ENCODE results near the gene DLX1.
"Not testable (repeated sequence)": the region's sequence is repeated elsewhere in the genome, so short reads cannot be mapped to it uniquely, and the experiment has no call there.

DLX1 gene

DNA sequence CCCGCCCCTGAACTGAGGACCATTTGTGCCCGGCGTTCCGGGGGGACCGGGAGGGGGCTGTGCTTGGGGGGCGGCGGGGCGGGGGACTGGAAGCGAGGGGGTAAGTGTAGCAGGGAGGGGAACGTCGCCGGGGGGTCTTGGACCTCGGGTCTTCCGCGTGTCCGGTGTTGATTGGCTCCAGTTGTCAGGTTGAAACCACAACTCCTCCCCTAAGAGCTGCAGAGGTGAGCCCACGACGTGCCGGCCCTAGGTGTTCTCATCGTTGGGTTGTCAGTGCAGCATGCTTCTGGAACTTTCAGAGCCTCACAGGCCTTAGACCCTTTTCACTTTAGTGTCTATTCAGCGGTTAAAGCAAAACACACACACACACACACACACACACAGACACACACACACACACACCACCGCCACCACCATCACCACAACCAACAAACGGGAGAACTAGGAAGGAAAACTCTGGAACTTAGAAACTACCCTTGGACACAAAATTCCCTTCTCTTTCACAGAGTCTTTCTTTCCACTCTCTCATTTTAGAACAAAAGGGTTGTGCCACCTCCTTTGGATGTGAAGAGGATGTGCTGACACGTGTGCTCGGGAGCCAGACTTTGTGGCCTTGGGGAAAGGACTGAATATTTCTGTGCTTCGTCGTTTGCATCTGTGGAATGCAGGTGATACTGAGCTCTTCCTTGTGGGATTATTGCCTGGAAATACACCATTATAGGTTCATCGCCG, 24.1 kb downstream of the DLX1 start:
- TF ChIP-seq POU2F2 (IDR thresholded peaks at IDR 0.05; ENCODE audit: low read depth, low read length) = no peak
- TF ChIP-seq PAX5 (IDR thresholded peaks at IDR 0.05; ENCODE audit: insufficient read depth, low read length, severe bottlenecking) = no peak
- no peak for TF ChIP-seq TAF1 (IDR thresholded peaks at IDR 0.05; ENCODE audit: low read depth, low read length)
- no peak for FAIRE-seq
- peak; percentile 8 for DNase-seq (ENCODE audit: insufficient read length, low spot score)

DNA sequence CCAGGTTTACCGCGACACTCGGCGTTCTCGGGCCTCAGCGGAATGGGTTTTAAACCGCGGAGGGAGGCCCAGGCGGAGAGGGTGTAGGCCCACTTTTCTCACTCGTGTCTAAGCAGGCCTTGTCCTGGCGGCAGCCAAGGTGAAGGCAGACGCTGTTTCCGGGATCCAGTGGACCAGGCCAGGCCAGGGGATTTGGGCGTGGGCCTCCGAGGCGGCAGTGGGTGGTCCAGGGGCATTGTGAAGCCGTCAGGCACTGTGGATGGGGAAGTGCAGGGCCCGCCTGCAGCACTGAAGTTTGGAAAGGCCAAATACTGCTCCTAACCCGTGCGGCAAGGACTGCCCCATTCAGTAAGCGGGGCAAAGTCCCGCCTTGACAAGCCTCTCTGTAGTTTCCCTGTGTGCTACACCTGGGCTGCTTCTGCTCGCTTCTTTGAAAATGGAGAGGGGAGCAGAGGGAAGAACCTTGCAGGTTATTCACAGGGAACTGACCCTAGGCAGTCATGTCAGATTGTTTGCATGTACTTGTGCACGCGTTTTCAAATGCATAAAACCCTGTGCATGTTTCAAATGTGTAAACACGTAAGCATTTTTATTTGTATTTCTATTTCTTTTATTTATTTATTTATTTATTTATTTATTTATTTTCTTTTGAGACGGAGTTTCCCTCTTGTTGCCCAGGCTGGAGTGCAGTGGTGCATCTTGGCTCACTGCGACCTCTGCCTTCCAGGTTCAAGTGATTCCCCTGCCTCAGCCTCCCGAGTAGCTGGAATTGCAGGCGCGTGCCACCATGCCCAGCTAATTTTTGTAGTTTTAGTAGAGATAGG, 24.9 kb downstream of the DLX1 start:
- TF ChIP-seq POLR2AphosphoS5 (IDR thresholded peaks at IDR 0.05; ENCODE audit: low read depth, low read length) = no peak
- no peak for TF ChIP-seq POU2F2 (IDR thresholded peaks at IDR 0.05; ENCODE audit: low read depth, low read length)
- TF ChIP-seq SPI1 (IDR thresholded peaks at IDR 0.05; ENCODE audit: low read depth, low read length) = no peak
- no peak for TF ChIP-seq TAF1 (IDR thresholded peaks at IDR 0.05; ENCODE audit: low read depth, low read length)
- TF ChIP-seq POLR2A (IDR thresholded peaks at IDR 0.05; ENCODE audit: low read depth, low read length) = no peak
- no peak for TF ChIP-seq PAX5 (IDR thresholded peaks at IDR 0.05; ENCODE audit: insufficient read depth, low read length, severe bottlenecking)
- DNase-seq (ENCODE audit: insufficient read length, low spot score) = peak; percentile 11
- FAIRE-seq = no peak

DNA sequence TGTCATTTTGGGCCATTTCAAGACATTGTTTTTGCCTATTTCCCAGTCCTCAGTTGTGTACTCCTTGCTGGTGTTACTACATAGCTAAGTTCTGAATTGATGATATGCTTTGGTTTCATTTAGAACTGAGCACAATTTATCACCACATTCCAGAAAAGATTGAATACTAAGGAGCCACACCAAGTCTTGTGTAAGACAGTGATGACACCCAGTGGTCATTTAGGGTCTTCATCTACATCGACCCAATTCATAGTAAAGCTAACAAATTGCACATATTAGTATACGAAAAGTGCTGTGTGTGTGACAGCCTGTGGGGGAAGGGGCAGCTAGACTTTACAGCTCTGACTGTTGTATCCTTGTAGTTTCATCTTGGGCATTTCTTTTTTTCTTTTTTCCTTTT, 28.3 kb downstream of the DLX1 start:
- TF ChIP-seq POLR2AphosphoS5 (IDR thresholded peaks at IDR 0.05; ENCODE audit: low read depth, low read length) (no peak), TAF1 (IDR thresholded peaks at IDR 0.05; ENCODE audit: low read depth, low read length) (no peak), POLR2A (IDR thresholded peaks at IDR 0.05; ENCODE audit: low read depth, low read length) (no peak), POU2F2 (IDR thresholded peaks at IDR 0.05; ENCODE audit: low read depth, low read length) (no peak), PAX5 (IDR thresholded peaks at IDR 0.05; ENCODE audit: insufficient read depth, low read length, severe bottlenecking) (no peak)
- DNase-seq (ENCODE audit: insufficient read length, low spot score) (no peak), FAIRE-seq (peak; percentile 48)

DNA sequence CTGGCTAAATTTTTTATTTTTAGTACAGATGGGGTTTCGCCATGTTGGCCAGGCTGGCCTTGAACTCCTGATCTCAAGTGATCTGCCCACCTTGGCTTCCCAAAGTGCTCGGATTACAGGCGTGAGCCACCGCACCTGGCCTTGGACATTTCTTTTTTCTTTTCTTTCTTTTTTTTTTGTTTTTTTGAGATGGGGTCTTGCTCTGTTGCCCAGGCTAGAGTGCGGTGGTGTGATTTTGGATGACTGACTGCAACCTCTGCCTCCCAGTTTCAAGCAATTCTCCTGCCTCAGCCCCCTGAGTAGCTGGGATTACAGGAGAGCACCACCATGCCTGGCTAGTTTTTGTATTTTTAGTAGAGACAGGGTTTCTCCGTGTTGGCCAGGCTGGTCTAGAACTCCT, 28.9 kb downstream of the DLX1 start:
- not testable (repeated sequence) for FAIRE-seq; DNase-seq (ENCODE audit: insufficient read length, low spot score)

DNA sequence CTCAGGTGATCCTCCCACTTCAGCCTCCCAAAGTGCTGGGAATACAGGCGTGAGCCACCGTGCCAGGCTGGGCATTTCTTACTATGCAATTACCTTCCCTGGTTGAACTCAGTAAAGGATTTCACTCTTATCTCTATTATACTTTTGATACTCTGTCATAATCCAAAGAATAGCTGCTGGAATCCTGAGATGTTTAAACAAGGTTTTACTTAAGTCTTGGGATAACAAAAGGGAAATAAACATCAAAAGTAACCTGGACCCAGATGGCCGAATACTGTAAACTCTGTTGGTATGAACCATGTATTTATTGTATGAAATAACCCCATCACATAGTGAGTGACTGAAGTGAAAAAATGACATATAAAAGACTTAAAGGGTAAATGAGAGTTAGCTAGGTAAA, 29.3 kb downstream of the DLX1 start:
- DNase-seq (ENCODE audit: insufficient read length, low spot score) (no peak), FAIRE-seq (no peak)
- TF ChIP-seq POLR2AphosphoS5 (IDR thresholded peaks at IDR 0.05; ENCODE audit: low read depth, low read length) (no peak), TAF1 (IDR thresholded peaks at IDR 0.05; ENCODE audit: low read depth, low read length) (no peak), PAX5 (IDR thresholded peaks at IDR 0.05; ENCODE audit: insufficient read depth, low read length, severe bottlenecking) (no peak), POU2F2 (IDR thresholded peaks at IDR 0.05; ENCODE audit: low read depth, low read length) (no peak), POLR2A (IDR thresholded peaks at IDR 0.05; ENCODE audit: low read depth, low read length) (no peak), SPI1 (IDR thresholded peaks at IDR 0.05; ENCODE audit: low read depth, low read length) (no peak)

DNA sequence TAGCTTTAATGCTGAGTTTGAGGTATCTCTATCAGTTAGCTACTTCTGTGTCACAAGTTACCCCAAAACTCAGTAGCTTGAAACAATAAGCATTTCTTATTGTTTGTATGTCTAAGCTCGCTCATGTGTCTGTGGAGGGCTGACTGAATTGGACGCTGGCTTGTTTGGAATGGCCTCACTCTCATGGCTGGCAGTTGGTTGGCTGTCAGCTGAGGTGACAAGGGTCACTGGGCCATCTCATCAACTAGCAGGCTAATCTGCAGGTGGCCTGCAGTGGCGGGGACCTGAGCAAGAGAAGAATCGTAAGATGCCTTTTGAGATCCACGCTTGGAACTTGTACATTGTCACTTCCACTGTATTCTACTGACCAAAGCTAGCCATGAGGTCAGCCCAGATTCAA, 30.8 kb downstream of the DLX1 start:
- no peak for TF ChIP-seq POLR2A (IDR thresholded peaks at IDR 0.05; ENCODE audit: low read depth, low read length)
- DNase-seq (ENCODE audit: insufficient read length, low spot score) (no peak), FAIRE-seq (no peak)

DNA sequence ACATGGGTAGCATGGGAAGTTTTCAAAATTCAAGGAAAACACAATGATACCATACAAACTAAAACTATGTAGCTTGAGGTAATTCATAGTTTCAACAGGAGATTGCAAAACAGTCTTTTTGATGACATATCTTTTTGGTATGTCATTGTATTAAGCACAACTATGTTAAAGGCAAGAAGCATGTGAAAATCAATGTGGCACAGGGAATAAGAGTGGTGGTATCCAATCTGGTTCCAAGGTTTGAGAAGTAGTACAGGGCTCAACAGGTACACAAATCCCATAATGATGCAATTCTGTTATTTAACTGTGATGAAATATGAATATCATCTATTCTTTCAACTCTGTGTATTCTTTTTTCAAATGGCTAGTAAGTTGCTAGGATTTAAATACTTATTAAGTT, 33.8 kb downstream of the DLX1 start:
- no peak for FAIRE-seq
- TF ChIP-seq TAF1 (IDR thresholded peaks at IDR 0.05; ENCODE audit: low read depth, low read length) (no peak), POLR2A (IDR thresholded peaks at IDR 0.05; ENCODE audit: low read depth, low read length) (no peak), PAX5 (IDR thresholded peaks at IDR 0.05; ENCODE audit: insufficient read depth, low read length, severe bottlenecking) (no peak), POU2F2 (IDR thresholded peaks at IDR 0.05; ENCODE audit: low read depth, low read length) (no peak)
- DNase-seq (ENCODE audit: insufficient read length, low spot score) = no peak

DNA sequence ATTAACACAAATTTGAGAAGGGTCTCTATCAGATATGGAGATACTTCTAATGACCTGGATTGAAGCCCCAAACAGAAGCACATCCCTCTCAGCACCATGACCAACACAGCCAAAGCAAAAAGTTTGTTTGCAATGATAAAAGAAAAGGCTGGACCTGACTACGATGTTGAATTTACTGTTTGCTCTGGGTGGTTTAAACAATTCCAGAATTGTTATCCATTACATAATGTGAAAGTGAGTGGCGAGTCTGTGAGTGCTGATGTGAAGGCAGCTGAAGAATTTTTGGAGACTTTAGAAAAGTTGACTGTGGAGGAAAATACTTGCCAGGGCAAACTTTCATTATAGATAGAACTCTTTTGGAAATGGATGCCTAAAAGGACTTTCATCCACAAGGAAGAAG, 34.8 kb downstream of the DLX1 start:
- TF ChIP-seq TAF1 (IDR thresholded peaks at IDR 0.05; ENCODE audit: low read depth, low read length) (no peak), POLR2AphosphoS5 (IDR thresholded peaks at IDR 0.05; ENCODE audit: low read depth, low read length) (no peak)
- no peak for DNase-seq (ENCODE audit: insufficient read length, low spot score)
- FAIRE-seq = no peak

DNA sequence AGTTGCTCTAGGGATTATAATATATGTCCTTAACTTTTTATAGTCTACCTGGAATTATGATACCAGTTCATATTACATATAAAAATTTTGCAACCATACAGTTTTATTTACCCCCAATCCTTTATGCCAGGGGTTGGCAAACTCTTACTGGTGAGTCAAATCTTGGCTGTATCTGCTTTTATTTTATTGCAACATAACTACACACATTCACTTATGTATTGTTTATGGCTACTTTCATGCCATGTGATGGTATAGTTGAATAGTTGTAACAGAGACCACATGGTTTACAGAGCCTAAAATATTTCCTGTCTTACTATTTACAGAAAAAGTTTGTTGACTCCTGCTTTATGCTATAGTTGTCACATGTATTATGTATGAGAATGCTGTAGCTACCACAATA, 43.2 kb downstream of the DLX1 start:
- DNase-seq (ENCODE audit: insufficient read length, low spot score) = no peak
- TF ChIP-seq TAF1 (IDR thresholded peaks at IDR 0.05; ENCODE audit: low read depth, low read length) = no peak
- no peak for TF ChIP-seq POU2F2 (IDR thresholded peaks at IDR 0.05; ENCODE audit: low read depth, low read length)
- no peak for TF ChIP-seq POLR2A (IDR thresholded peaks at IDR 0.05; ENCODE audit: low read depth, low read length)
- no peak for TF ChIP-seq SPI1 (IDR thresholded peaks at IDR 0.05; ENCODE audit: low read depth, low read length)
- TF ChIP-seq PAX5 (IDR thresholded peaks at IDR 0.05; ENCODE audit: insufficient read depth, low read length, severe bottlenecking) = no peak
- TF ChIP-seq POLR2AphosphoS5 (IDR thresholded peaks at IDR 0.05; ENCODE audit: low read depth, low read length) = no peak
- FAIRE-seq = peak; percentile 9

DNA sequence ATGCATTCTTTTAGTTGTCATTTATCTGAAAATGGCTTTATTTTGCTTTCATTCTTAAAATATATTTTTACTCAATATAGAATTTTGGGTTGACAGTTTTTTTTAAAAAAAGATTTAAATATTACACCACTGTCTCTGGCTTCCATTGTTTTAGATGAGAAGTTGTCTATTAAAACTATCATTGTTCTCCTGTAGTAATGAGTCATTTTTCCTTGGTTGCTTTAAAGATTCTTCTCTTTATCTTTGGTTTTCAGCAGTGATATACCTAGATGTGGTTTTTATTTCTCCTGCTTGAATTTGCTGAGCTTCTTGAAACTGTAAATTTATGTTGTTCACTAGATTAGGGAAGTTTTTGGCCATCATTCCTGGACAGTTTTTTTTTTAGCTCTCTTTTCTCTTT, 44.1 kb downstream of the DLX1 start:
- TF ChIP-seq SPI1 (IDR thresholded peaks at IDR 0.05; ENCODE audit: low read depth, low read length) = no peak
- no peak for TF ChIP-seq POU2F2 (IDR thresholded peaks at IDR 0.05; ENCODE audit: low read depth, low read length)
- no peak for TF ChIP-seq TAF1 (IDR thresholded peaks at IDR 0.05; ENCODE audit: low read depth, low read length)
- no peak for TF ChIP-seq POLR2A (IDR thresholded peaks at IDR 0.05; ENCODE audit: low read depth, low read length)
- TF ChIP-seq PAX5 (IDR thresholded peaks at IDR 0.05; ENCODE audit: insufficient read depth, low read length, severe bottlenecking) = no peak
- TF ChIP-seq POLR2AphosphoS5 (IDR thresholded peaks at IDR 0.05; ENCODE audit: low read depth, low read length) = no peak
- DNase-seq (ENCODE audit: insufficient read length, low spot score) (no peak), FAIRE-seq (no peak)
